Measurements from ENCODE around the gene MRRF. TPM values are rescaled to one million over a fixed set of nuclear protein-coding genes. Genes with fewer than 3 reads are reported as not detected.
"Not testable (repeated sequence)": the region's sequence is repeated elsewhere in the genome, so short reads cannot be mapped to it uniquely, and the experiment has no call there.

MRRF gene
- total RNA-seq, 1 donor from 2014 or later, result 45.4 TPM

GRCh38 chr9:122276096-122276495 lies 11.4 kb downstream of the MRRF start:
- no peak for DNase-seq (ENCODE audit: low read depth)

GRCh38 chr9:122277285-122277897 lies 12.7 kb downstream of the MRRF start:
- no peak for DNase-seq (ENCODE audit: low read depth)

- no peak for DNase-seq (ENCODE audit: low read depth)
Observed at GRCh38 chr9:122281368-122281767, 16.7 kb downstream of the MRRF start.

- no peak for DNase-seq (ENCODE audit: low read depth)
Observed at GRCh38 chr9:122286764-122287163, 22.1 kb downstream of the MRRF start.

GRCh38 chr9:122287214-122287720 lies 22.6 kb downstream of the MRRF start:
- DNase-seq (ENCODE audit: low read depth), result no peak

- DNase-seq (ENCODE audit: low read depth), result no peak
Observed at GRCh38 chr9:122291458-122291857, 26.8 kb downstream of the MRRF start.

GRCh38 chr9:122294531-122294930 lies 29.8 kb downstream of the MRRF start:
- DNase-seq (ENCODE audit: low read depth), result no peak

GRCh38 chr9:122297512-122297911 lies 32.8 kb downstream of the MRRF start:
- DNase-seq (ENCODE audit: low read depth), result no peak

GRCh38 chr9:122302237-122303093 lies 37.8 kb downstream of the MRRF start:
- no peak for DNase-seq (ENCODE audit: low read depth)

- DNase-seq (ENCODE audit: low read depth), result no peak
Observed at GRCh38 chr9:122307061-122307460, 42.4 kb downstream of the MRRF start.

GRCh38 chr9:122307925-122308324 lies 43.2 kb downstream of the MRRF start:
- peak; percentile 23 for DNase-seq (ENCODE audit: low read depth)

- no peak for DNase-seq (ENCODE audit: low read depth)
Observed at GRCh38 chr9:122309861-122310260, 45.2 kb downstream of the MRRF start.

GRCh38 chr9:122314165-122314564 lies 49.5 kb downstream of the MRRF start:
- no peak for DNase-seq (ENCODE audit: low read depth)

GRCh38 chr9:122315534-122315933 lies 50.9 kb downstream of the MRRF start:
- no peak for DNase-seq (ENCODE audit: low read depth)

GRCh38 chr9:122318284-122318683 lies 53.6 kb downstream of the MRRF start:
- DNase-seq (ENCODE audit: low read depth), result no peak

- DNase-seq (ENCODE audit: low read depth), result no peak
Observed at GRCh38 chr9:122320413-122320881, 55.8 kb downstream of the MRRF start.

- no peak for DNase-seq (ENCODE audit: low read depth)
Observed at GRCh38 chr9:122322553-122322952, 57.9 kb downstream of the MRRF start.

- DNase-seq (ENCODE audit: low read depth), result not testable (repeated sequence)
Observed at GRCh38 chr9:122324665-122325064, 60.0 kb downstream of the MRRF start.

GRCh38 chr9:122325124-122325523 lies 60.4 kb downstream of the MRRF start:
- no peak for DNase-seq (ENCODE audit: low read depth)

GRCh38 chr9:122327175-122327574 lies 62.5 kb downstream of the MRRF start:
- no peak for DNase-seq (ENCODE audit: low read depth)

- no peak for DNase-seq (ENCODE audit: low read depth)
Observed at GRCh38 chr9:122329597-122329996, 64.9 kb downstream of the MRRF start.

GRCh38 chr9:122330466-122330865 lies 65.8 kb downstream of the MRRF start:
- DNase-seq (ENCODE audit: low read depth), result not testable (repeated sequence)

- peak; percentile 11 for DNase-seq (ENCODE audit: low read depth)
Observed at GRCh38 chr9:122331523-122331927, 66.8 kb downstream of the MRRF start.

Data from renal cortical epithelial cell (primary cell).